Stomach (tissue), 4 donors: ENCODE data around the gene DRC3.

Experiments used
- POLR2A ChIP-seq, 4 donors: fragments of 450-650 bp; IDR thresholded peaks; one replicate each; pipeline ENCODE4 v1.6.1; 2016; ENCODE audit warnings: antibody characterized with exemption in 4 of 4, control low read depth in 2 of 4, mild to moderate bottlenecking in 1 of 4, moderate library complexity in 1 of 4
- TF ChIP-seq, protein P1 (sequence below), 7 experiments: fragments of 450-650 bp in 4 of 7; fragments of 200-600 bp in 3 of 7; sonication (generic) in 3 of 7; IDR thresholded peaks; one replicate each; pipeline ENCODE4 v1.5.1; 2016 to 2019; ENCODE audit warnings: antibody characterized with exemption in 7 of 7, control low read depth in 2 of 7, mild to moderate bottlenecking in 1 of 7

DNA sequence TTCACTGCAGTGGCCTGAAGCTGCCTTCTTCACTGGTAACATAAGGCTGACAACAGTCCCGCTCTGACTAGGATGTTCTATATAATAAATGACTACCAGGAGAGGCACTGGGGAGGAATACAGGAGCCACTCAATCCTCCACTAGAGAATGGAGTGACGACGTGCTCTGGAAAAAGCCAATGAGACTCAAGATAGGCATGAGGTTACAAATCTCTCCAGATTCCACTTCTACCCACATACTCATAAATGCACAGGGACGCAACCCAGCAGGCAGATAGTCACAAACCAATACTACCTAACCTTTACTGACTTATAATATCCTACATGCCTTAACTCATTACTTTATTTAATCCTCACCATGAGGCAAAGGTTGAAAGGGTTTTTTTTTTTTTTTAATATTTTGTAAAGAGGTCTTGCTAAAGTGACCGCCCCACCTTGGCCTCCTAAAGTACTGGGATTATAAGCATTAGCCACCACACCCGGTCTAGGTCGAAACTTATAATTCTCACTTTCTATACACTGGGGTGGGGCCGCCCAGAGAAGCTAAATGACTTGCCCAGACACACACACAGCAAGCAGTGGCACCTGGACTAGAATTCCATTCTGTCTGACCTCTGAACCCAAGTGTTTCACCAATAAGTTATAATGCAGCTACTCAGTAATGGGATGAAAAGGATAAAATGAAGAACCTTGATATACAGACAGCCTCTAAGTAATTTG lies 34.1 kb upstream of the DRC3 start:
- TF ChIP-seq, protein P1, sequence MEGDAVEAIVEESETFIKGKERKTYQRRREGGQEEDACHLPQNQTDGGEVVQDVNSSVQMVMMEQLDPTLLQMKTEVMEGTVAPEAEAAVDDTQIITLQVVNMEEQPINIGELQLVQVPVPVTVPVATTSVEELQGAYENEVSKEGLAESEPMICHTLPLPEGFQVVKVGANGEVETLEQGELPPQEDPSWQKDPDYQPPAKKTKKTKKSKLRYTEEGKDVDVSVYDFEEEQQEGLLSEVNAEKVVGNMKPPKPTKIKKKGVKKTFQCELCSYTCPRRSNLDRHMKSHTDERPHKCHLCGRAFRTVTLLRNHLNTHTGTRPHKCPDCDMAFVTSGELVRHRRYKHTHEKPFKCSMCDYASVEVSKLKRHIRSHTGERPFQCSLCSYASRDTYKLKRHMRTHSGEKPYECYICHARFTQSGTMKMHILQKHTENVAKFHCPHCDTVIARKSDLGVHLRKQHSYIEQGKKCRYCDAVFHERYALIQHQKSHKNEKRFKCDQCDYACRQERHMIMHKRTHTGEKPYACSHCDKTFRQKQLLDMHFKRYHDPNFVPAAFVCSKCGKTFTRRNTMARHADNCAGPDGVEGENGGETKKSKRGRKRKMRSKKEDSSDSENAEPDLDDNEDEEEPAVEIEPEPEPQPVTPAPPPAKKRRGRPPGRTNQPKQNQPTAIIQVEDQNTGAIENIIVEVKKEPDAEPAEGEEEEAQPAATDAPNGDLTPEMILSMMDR (IDR thresholded peaks at IDR 0.05), result no peak
- no peak for TF ChIP-seq POLR2A (IDR thresholded peaks at IDR 0.05)
